Body of pancreas (tissue), 4 donors: ENCODE results near the gene GAS1. TPM values are rescaled to one million over a fixed set of nuclear protein-coding genes. Genes with fewer than 3 reads are reported as not detected.

Source experiments
- ATAC-seq: fragments of 150-250 bp; one replicate; pipeline ENCODE4 v1.9.1; 2016
- DNase-seq, 4 donors: peaks; one replicate each; pipeline ENCODE4 v3.0.0-alpha.2; 2019
- H3K27ac ChIP-seq, 4 donors: fragments of 200-600 bp; sonication (generic); 1 replicate in 3 of 4; 2 replicates in 1 of 4; pipeline versions ENCODE4 v1.5.1 to v1.6.1; 2016 to 2019; ENCODE audit warnings: mild to moderate bottlenecking in 1 of 4, mixed read lengths in 1 of 4, moderate library complexity in 1 of 4
- H3K27me3 ChIP-seq, 2 donors: fragments of 200-600 bp; sonication (generic); one replicate each; pipeline ENCODE4 v1.6.0; 2016; ENCODE audit warnings: mild to moderate bottlenecking in 1 of 2
- H3K36me3 ChIP-seq, 2 donors: fragments of 200-600 bp; sonication (generic); replicated peaks in 1 of 2; 2 replicates each; pipeline ENCODE4 v1.5.1; 2016; ENCODE audit warnings: low read depth in 2 of 2; ENCODE audit not compliant: insufficient read depth in 1 of 2
- H3K4me1 ChIP-seq: fragments of 200-600 bp; sonication (generic); one replicate; pipeline ENCODE4 v1.6.0; 2016
- H3K4me3 ChIP-seq, 2 donors: fragments of 200-600 bp; sonication (generic); 1 replicate in 1 of 2; 2 replicates in 1 of 2; pipeline ENCODE4 v1.5.1; 2016 to 2019
- H3K9me3 ChIP-seq, 3 donors: fragments of 200-600 bp; sonication (generic); 1 replicate in 2 of 3; 2 replicates in 1 of 3; pipeline ENCODE4 v1.5.1; 2016
- CTCF ChIP-seq, 7 experiments: fragments of 450-650 bp in 4 of 7; fragments of 200-600 bp in 3 of 7; sonication (generic) in 3 of 7; IDR thresholded peaks; one replicate each; pipeline ENCODE4 v1.5.1; 2016 to 2019; ENCODE audit warnings: antibody characterized with exemption in 7 of 7
- POLR2A ChIP-seq, 3 donors: fragments of 450-650 bp; IDR thresholded peaks; one replicate each; pipeline ENCODE4 v1.6.1; 2016; ENCODE audit warnings: antibody characterized with exemption in 3 of 3, mild to moderate bottlenecking in 2 of 3
- WGBS, 2 donors: methylation state at CpG; one replicate each; pipeline ENCODE4 v1.1.5; 2017; 5-methylcytosine and 5-hydroxymethylcytosine counted together
- intact Hi-C: fragments of 100-400 bp; cut with DNase I; formaldehyde crosslinking; loops from one replicate; pipeline ENCODE4 v1.15.1; 2023
- total RNA-seq, 2 donors: library from RNA; depleted of rRNA; stranded (reverse); fragments of >200 nt; gene quantifications; one replicate each; pipeline ENCODE4 v1.1.0, GENCODE V29; 2016

Gene GAS1
- total RNA-seq, 2 donors from 2014 or later: 29.1 to 37.6 TPM

- 39 to 43% methylated on average over 10 of the region's 10 CpGs for WGBS, 2 donors
- intact Hi-C loops: no loop called here
- Histone ChIP-seq H3K4me1 (peaks cover 22% of the 10 kb centered on the region), H3K4me3 (no peak overlapping the region), H3K36me3 (no peaks in the 10 kb centered on the region), H3K27ac (peak overlapping the region; percentile 68 to 99 (median 96)), H3K9me3 (no peaks in the 10 kb centered on the region), H3K27me3 (no peaks in the 10 kb centered on the region)
- no peak for ATAC-seq
- peak in 1 of 4 donors; percentile 3 for DNase-seq
- TF ChIP-seq POLR2A (IDR thresholded peaks at IDR 0.05) (no peak), CTCF (IDR thresholded peaks at IDR 0.05) (no peak)
These were observed 4.8 kb downstream of the GAS1 start for GRCh38 chr9:86942281-86943200.

- DNase-seq: no peak
- intact Hi-C loops: no loop called here
- Histone ChIP-seq H3K27ac (no peak overlapping the region), H3K4me1 (peaks cover 22% of the 10 kb centered on the region), H3K36me3 (no peaks in the 10 kb centered on the region), H3K4me3 (no peak overlapping the region), H3K9me3 (no peaks in the 10 kb centered on the region), H3K27me3 (no peaks in the 10 kb centered on the region)
- TF ChIP-seq CTCF (IDR thresholded peaks at IDR 0.05) (no peak), POLR2A (IDR thresholded peaks at IDR 0.05) (no peak)
- 83 to 90% methylated on average over 2 of the region's 2 CpGs for WGBS, 2 donors
- ATAC-seq: no peak
These were observed 6.1 kb downstream of the GAS1 start for GRCh38 chr9:86941197-86941596.

- ATAC-seq (no peak), DNase-seq (no peak)
- Histone ChIP-seq H3K9me3 (no peaks in the 10 kb centered on the region), H3K27me3 (no peaks in the 10 kb centered on the region), H3K4me1 (peaks cover 22% of the 10 kb centered on the region), H3K36me3 (no peaks in the 10 kb centered on the region), H3K4me3 (no peak overlapping the region), H3K27ac (no peak overlapping the region)
- WGBS, 2 donors: 59 to 77% methylated on average over 6 of the region's 6 CpGs
- intact Hi-C loops: no loop called here
- TF ChIP-seq POLR2A (IDR thresholded peaks at IDR 0.05) (no peak), CTCF (IDR thresholded peaks at IDR 0.05) (no peak)
These were observed 6.5 kb downstream of the GAS1 start for GRCh38 chr9:86940774-86941173.

- ATAC-seq (no peak), DNase-seq (no peak)
- TF ChIP-seq POLR2A (IDR thresholded peaks at IDR 0.05): no peak
- no peak for TF ChIP-seq CTCF (IDR thresholded peaks at IDR 0.05)
- Histone ChIP-seq H3K4me1 (peaks cover 22% of the 10 kb centered on the region), H3K27ac (no peak overlapping the region), H3K36me3 (no peaks in the 10 kb centered on the region), H3K27me3 (no peaks in the 10 kb centered on the region), H3K9me3 (no peaks in the 10 kb centered on the region), H3K4me3 (no peak overlapping the region)
- 87 to 92% methylated on average over 1 of the region's 1 CpG for WGBS, 2 donors
- intact Hi-C loops: no loop called here
These were observed 7.4 kb downstream of the GAS1 start for GRCh38 chr9:86939891-86940290.

GRCh38 chr9:86939321-86939720 lies 8.0 kb downstream of the GAS1 start:
- Histone ChIP-seq H3K9me3 (no peaks in the 10 kb centered on the region), H3K27ac (no peak overlapping the region), H3K36me3 (no peaks in the 10 kb centered on the region), H3K4me3 (no peak overlapping the region), H3K27me3 (no peaks in the 10 kb centered on the region), H3K4me1 (peaks cover 22% of the 10 kb centered on the region)
- DNase-seq (no peak), ATAC-seq (no peak)
- TF ChIP-seq POLR2A (IDR thresholded peaks at IDR 0.05) (no peak), CTCF (IDR thresholded peaks at IDR 0.05) (no peak)
- WGBS, 2 donors: 91 to 96% methylated on average over 5 of the region's 5 CpGs
- intact Hi-C loops: no loop called here
